HG02938 (cell line): Measurements from ENCODE around the gene SBK1.
"Not testable (repeated sequence)": the region's sequence is repeated elsewhere in the genome, so short reads cannot be mapped to it uniquely, and the experiment has no call there.

Experiments
- ATAC-seq: cut with Tn5 transposase; IDR thresholded peaks from one replicate; pipeline ENCODE4 v1.9.1; 2021; ENCODE audit warnings: mild to moderate bottlenecking, moderate library complexity; ENCODE audit not compliant: unreplicated experiment

SBK1 gene

GRCh38 chr16:28291651-28292626 lies at the start of gene SBK1:
TSS of gene SBK1 (plus strand) at chr16:28292525. CDS start at chr16:28317392, 24,867 bp downstream.
- ATAC-seq: peak; percentile 72

GRCh38 chr16:28249483-28249882 lies 42.8 kb upstream of the SBK1 start:
- not testable (repeated sequence) for ATAC-seq

GRCh38 chr16:28250999-28251398 lies 41.3 kb upstream of the SBK1 start:
- no peak for ATAC-seq

- ATAC-seq: no peak
Measured at GRCh38 chr16:28254158-28254557, 38.2 kb upstream of the SBK1 start.

- ATAC-seq: no peak
Measured at GRCh38 chr16:28255838-28256237, 36.5 kb upstream of the SBK1 start.

GRCh38 chr16:28257256-28257655 lies 35.1 kb upstream of the SBK1 start:
- no peak for ATAC-seq

- ATAC-seq: no peak
Measured at GRCh38 chr16:28258567-28258966, 33.8 kb upstream of the SBK1 start.

- no peak for ATAC-seq
Measured at GRCh38 chr16:28259091-28259780, 33.1 kb upstream of the SBK1 start.

- no peak for ATAC-seq
Measured at GRCh38 chr16:28259781-28260150, 32.6 kb upstream of the SBK1 start.

GRCh38 chr16:28260193-28260592 lies 32.1 kb upstream of the SBK1 start:
- no peak for ATAC-seq

- no peak for ATAC-seq
Measured at GRCh38 chr16:28261942-28262341, 30.4 kb upstream of the SBK1 start.

- ATAC-seq: no peak
Measured at GRCh38 chr16:28263305-28263704, 29.0 kb upstream of the SBK1 start.

- no peak for ATAC-seq
Measured at GRCh38 chr16:28264656-28265055, 27.7 kb upstream of the SBK1 start.

GRCh38 chr16:28265822-28266221 lies 26.5 kb upstream of the SBK1 start:
- ATAC-seq: no peak

- no peak for ATAC-seq
Measured at GRCh38 chr16:28267356-28267755, 25.0 kb upstream of the SBK1 start.

- ATAC-seq: no peak
Measured at GRCh38 chr16:28273511-28273910, 18.8 kb upstream of the SBK1 start.

GRCh38 chr16:28274676-28275075 lies 17.6 kb upstream of the SBK1 start:
- ATAC-seq: no peak

GRCh38 chr16:28276301-28276700 lies 16.0 kb upstream of the SBK1 start:
- ATAC-seq: no peak

- no peak for ATAC-seq
Measured at GRCh38 chr16:28277537-28278388, 14.6 kb upstream of the SBK1 start.

- no peak for ATAC-seq
Measured at GRCh38 chr16:28279006-28279405, 13.3 kb upstream of the SBK1 start.
